B cell (primary cell): Measurements from ENCODE around the gene PCSK2. TPM values are rescaled to one million over a fixed set of nuclear protein-coding genes. Genes with fewer than 3 reads are reported as not detected.

Experiments
- ATAC-seq: fragments of 200-7000 bp; cut with Tn5 transposase; one replicate; pipeline ENCODE4 v1.10.0; 2021; ENCODE audit warnings: low read depth, mild to moderate bottlenecking, moderate number of reproducible peaks, moderate library complexity
- CTCF ChIA-PET: fragments of 350-600 bp; sonication (Branson Sonifier 250); formaldehyde crosslinking; loops from one replicate; lab custom pipeline; 2021; ENCODE audit warnings: antibody characterized with exemption, inconsistent platforms; lab: Charles Lee
- POLR2A ChIA-PET: fragments of 350-600 bp; sonication (Branson Sonifier 250); formaldehyde crosslinking; loops from one replicate; lab custom pipeline; 2021; ENCODE audit warnings: antibody characterized with exemption; lab: Charles Lee
- DNase-seq: peaks from one replicate; pipeline ENCODE4 v3.0.0; 2013
- H2AFZ ChIP-seq: 2 replicates; pipeline ENCODE4 v1.6.1; 2012; ENCODE audit warnings: mild to moderate bottlenecking, low read depth, low read length; ENCODE audit not compliant: insufficient read depth, poor library complexity, severe bottlenecking
- H3K27ac ChIP-seq, 2 donors: 1 replicate in 1 of 2; 2 replicates in 1 of 2; pipeline ENCODE4 v1.5.1; 2012 to 2013; ENCODE audit warnings: low read length in 2 of 2, mild to moderate bottlenecking in 2 of 2, moderate library complexity in 1 of 2
- H3K27me3 ChIP-seq, 4 experiments: fragments of 200-600 bp in 1 of 4; sonication (generic) in 1 of 4; replicated peaks in 1 of 4; 1 replicate in 2 of 4; 2 replicates in 2 of 4; pipeline versions ENCODE4 v1.6.1 to v1.7.0; 2013 to 2016; ENCODE audit warnings: low read length in 3 of 4, mild to moderate bottlenecking in 2 of 4, mixed read lengths in 1 of 4, moderate library complexity in 1 of 4; ENCODE audit not compliant: insufficient read depth in 4 of 4, control insufficient read depth in 3 of 4; ENCODE audit errors: control extremely low read depth in 1 of 4
- H3K36me3 ChIP-seq, 2 experiments: replicated peaks in 1 of 2; 1 replicate in 1 of 2; 2 replicates in 1 of 2; pipeline versions ENCODE4 v1.6.1 to v1.7.1; 2013; ENCODE audit warnings: low read length in 1 of 2; ENCODE audit not compliant: insufficient read depth in 2 of 2, control insufficient read depth in 1 of 2; ENCODE audit errors: control extremely low read depth in 1 of 2, extremely low read depth in 1 of 2
- H3K4me1 ChIP-seq, 2 donors: fragments of 200-600 bp in 1 of 2; sonication (generic) in 1 of 2; 1 replicate in 1 of 2; 2 replicates in 1 of 2; pipeline versions ENCODE4 v1.5.1 to v1.6.1; 2013 to 2017; ENCODE audit warnings: low read length in 2 of 2; ENCODE audit not compliant: control insufficient read depth in 2 of 2, insufficient read depth in 2 of 2
- H3K4me2 ChIP-seq: replicated peaks from 2 replicates; pipeline ENCODE3; 2012; ENCODE audit warnings: mild to moderate bottlenecking, low read depth, low read length; ENCODE audit not compliant: poor library complexity, severe bottlenecking
- H3K4me3 ChIP-seq, 5 experiments: fragments of 200-600 bp in 1 of 5; sonication (generic) in 1 of 5; 1 replicate in 3 of 5; 2 replicates in 2 of 5; pipeline versions ENCODE4 v1.5.1 to v1.7.0; 2011 to 2016; ENCODE audit warnings: low read length in 4 of 5, mild to moderate bottlenecking in 4 of 5, low read depth in 2 of 5, control low read depth in 1 of 5, moderate library complexity in 1 of 5; ENCODE audit not compliant: insufficient read depth in 1 of 5; ENCODE audit errors: control extremely low read depth in 1 of 5, extremely low read depth in 1 of 5
- H3K79me2 ChIP-seq: fragments of 200-600 bp; sonication (generic); one replicate; pipeline ENCODE4 v1.6.0; 2016; ENCODE audit warnings: low read length; ENCODE audit not compliant: control insufficient read depth, insufficient read depth
- H3K9ac ChIP-seq: fragments of 200-600 bp; sonication (generic); 2 replicates; pipeline ENCODE4 v1.6.1; 2017; ENCODE audit warnings: mild to moderate bottlenecking, low read length, moderate library complexity
- H3K9me3 ChIP-seq, 3 donors: one replicate each; pipeline versions ENCODE4 v1.6.1 to v1.7.1; 2013; ENCODE audit warnings: low read length in 2 of 3; ENCODE audit not compliant: control insufficient read depth in 2 of 3, insufficient read depth in 1 of 3; ENCODE audit errors: control extremely low read depth in 1 of 3
- H4K20me1 ChIP-seq: 2 replicates; pipeline ENCODE4 v1.6.0; 2012; ENCODE audit warnings: mild to moderate bottlenecking, low read length; ENCODE audit not compliant: insufficient read depth, control insufficient read depth, poor library complexity, severe bottlenecking
- H3K27ac Mint-ChIP-seq: one replicate; pipeline ENCODE4 v1.8.0; 2021; ENCODE audit warnings: mixed read lengths
- H3K27me3 Mint-ChIP-seq: one replicate; pipeline ENCODE4 v1.8.0; 2021; ENCODE audit warnings: mixed read lengths
- H3K4me1 Mint-ChIP-seq: one replicate; pipeline ENCODE4 v1.8.0; 2021; ENCODE audit warnings: mixed read lengths
- H3K4me3 Mint-ChIP-seq: one replicate; pipeline ENCODE4 v1.8.0; 2021; ENCODE audit warnings: mixed read lengths
- H3K9me3 Mint-ChIP-seq: one replicate; pipeline ENCODE4 v1.8.0; 2022; ENCODE audit warnings: mixed read lengths; ENCODE audit not compliant: insufficient read depth
- EZH2 ChIP-seq: IDR thresholded peaks from 2 replicates; pipeline ENCODE4 v1.6.1; 2012; ENCODE audit warnings: borderline replicate concordance, low read depth, mild to moderate bottlenecking, moderate library complexity, low read length; ENCODE audit not compliant: insufficient read depth, poor library complexity, severe bottlenecking
- WGBS: methylation state at CpG from one replicate; pipeline ENCODE4 v1.1.5; 2013; ENCODE audit warnings: missing lambda C conversion rate; ENCODE audit not compliant: insufficient coverage; 5-methylcytosine and 5-hydroxymethylcytosine counted together
- intact Hi-C: fragments of 100-400 bp; cut with micrococcal nuclease; formaldehyde crosslinking; loops from one replicate; pipeline ENCODE4 v1.10.0; 2022
- polyA plus RNA-seq: library from polyadenylated mRNA; depleted of rRNA; stranded (reverse); fragments of >200 nt; gene quantifications from 2 replicates; pipeline ENCODE4 v1.2.3, GENCODE V29; 2012
- total RNA-seq, 2 donors: library from RNA; stranded (reverse); fragments of 120-200 nt in 1 of 2; gene quantifications; 1 replicate in 1 of 2; 2 replicates in 1 of 2; pipeline versions ENCODE4 v1.2.3 to v1.2.4, GENCODE V29; 2013 to 2022
- TF ChIP-seq, protein P1 (sequence below): fragments of 200-600 bp; IDR thresholded peaks from one replicate; pipeline ENCODE4 v1.8.0; 2022; ENCODE audit warnings: antibody characterized with exemption, mild to moderate bottlenecking

PCSK2 gene
- total and polyA plus RNA-seq, 2 donors (not counting 1 experiment from before 2014, with no cell fraction given) = not detected

DNA sequence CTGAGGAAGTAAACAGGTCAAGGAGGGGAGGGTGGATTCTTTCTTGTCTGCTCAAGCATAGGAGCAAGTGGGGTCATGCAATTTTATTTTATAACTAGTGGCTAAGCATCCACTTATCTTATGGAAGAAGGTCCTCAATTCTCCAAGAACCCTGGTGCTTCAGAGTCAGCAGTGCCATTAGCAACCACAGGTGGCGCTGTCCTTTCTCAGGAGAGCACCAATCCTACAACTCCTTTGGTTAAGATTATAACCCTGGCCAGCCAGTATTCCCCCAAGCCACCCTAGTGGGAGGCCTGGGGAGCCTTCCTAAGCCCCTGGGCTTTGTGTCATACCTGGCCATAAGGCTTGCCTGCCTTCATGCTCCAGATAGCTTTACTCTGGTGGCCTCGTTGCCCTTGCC lies 60.7 kb downstream of the PCSK2 start:
- Mint-ChIP-seq H3K4me3 (no peak overlapping the region), H3K4me1 (no peaks in the 10 kb centered on the region), H3K27me3 (peaks cover 3% of the 10 kb centered on the region), H3K9me3 (no peaks in the 10 kb centered on the region), H3K27ac (no peak overlapping the region)
- no peaks in the 10 kb centered on the region for H3K36me3 ChIP-seq
- H3K27me3 ChIP-seq = peaks cover 0 to 3% (median 0%) of the 10 kb centered on the region in 4 experiments
- H3K9ac ChIP-seq = no peak overlapping the region
- no peak overlapping the region for H3K4me2 ChIP-seq
- ATAC-seq = no peak
- no peaks in the 10 kb centered on the region for H4K20me1 ChIP-seq
- H3K79me2 ChIP-seq = no peaks in the 10 kb centered on the region
- no peak for DNase-seq
- CTCF ChIA-PET = interaction anchor here (1.1 kb wide), 1 partner anchor 9 kb away, joined by 5 read pairs; no protein-coding TSS in a partner anchor
- intact Hi-C loops = no loop called here
- no peak overlapping the region for H3K4me3 ChIP-seq
- no peaks in the 10 kb centered on the region for H3K4me1 ChIP-seq
- H2AFZ ChIP-seq = no peak overlapping the region
- POLR2A ChIA-PET = no interaction called here
- H3K9me3 ChIP-seq = peaks cover 0 to 4% (median 0%) of the 10 kb centered on the region in 3 donors
- no peak overlapping the region for H3K27ac ChIP-seq
- WGBS = 88% methylated on average over 1 of the region's 2 CpGs
- TF ChIP-seq, protein P1, sequence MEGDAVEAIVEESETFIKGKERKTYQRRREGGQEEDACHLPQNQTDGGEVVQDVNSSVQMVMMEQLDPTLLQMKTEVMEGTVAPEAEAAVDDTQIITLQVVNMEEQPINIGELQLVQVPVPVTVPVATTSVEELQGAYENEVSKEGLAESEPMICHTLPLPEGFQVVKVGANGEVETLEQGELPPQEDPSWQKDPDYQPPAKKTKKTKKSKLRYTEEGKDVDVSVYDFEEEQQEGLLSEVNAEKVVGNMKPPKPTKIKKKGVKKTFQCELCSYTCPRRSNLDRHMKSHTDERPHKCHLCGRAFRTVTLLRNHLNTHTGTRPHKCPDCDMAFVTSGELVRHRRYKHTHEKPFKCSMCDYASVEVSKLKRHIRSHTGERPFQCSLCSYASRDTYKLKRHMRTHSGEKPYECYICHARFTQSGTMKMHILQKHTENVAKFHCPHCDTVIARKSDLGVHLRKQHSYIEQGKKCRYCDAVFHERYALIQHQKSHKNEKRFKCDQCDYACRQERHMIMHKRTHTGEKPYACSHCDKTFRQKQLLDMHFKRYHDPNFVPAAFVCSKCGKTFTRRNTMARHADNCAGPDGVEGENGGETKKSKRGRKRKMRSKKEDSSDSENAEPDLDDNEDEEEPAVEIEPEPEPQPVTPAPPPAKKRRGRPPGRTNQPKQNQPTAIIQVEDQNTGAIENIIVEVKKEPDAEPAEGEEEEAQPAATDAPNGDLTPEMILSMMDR = no peak
- no peak for TF ChIP-seq EZH2

DNA sequence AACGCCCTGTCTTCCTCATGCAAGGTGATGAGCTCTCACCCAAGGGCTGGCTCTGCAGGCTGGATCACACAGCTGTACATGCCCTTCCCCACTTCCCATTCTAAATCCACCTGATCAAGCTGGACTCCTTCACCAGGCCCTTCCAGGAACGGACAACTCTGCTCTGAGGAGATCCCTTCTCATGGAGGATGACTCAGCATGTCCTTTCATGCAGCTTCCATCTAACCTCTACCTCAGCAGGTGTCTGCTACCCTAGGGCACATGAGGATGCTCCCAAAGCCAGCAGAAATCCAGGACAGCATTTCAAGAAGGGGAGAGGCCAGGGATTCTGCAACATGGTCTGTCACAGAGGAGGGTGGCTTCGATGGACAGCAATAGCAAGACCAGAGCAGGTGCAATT lies 61.2 kb downstream of the PCSK2 start:
- DNase-seq (no peak), ATAC-seq (no peak)
- ChIA-PET POLR2A (no interaction called here), CTCF (interaction anchor here (1.1 kb wide), 1 partner anchor 9 kb away, joined by 5 read pairs; no protein-coding TSS in a partner anchor)
- no peaks in the 10 kb centered on the region for H3K79me2 ChIP-seq
- no peak overlapping the region for H3K4me3 Mint-ChIP-seq
- no peak overlapping the region for H3K9ac ChIP-seq
- H3K4me1 ChIP-seq = no peaks in the 10 kb centered on the region
- no peak overlapping the region for H3K27ac Mint-ChIP-seq
- no peaks in the 10 kb centered on the region for H3K9me3 Mint-ChIP-seq
- 86% methylated on average over 3 of the region's 3 CpGs for WGBS
- no peak overlapping the region for H3K27ac ChIP-seq
- no peaks in the 10 kb centered on the region for H3K4me1 Mint-ChIP-seq
- H3K36me3 ChIP-seq = no peaks in the 10 kb centered on the region
- H3K9me3 ChIP-seq = peaks cover 0 to 4% (median 0%) of the 10 kb centered on the region in 3 donors
- H3K27me3 Mint-ChIP-seq = peaks cover 3% of the 10 kb centered on the region
- H3K27me3 ChIP-seq = peaks cover 0 to 3% (median 0%) of the 10 kb centered on the region in 4 experiments
- no peak overlapping the region for H2AFZ ChIP-seq
- no peak overlapping the region for H3K4me2 ChIP-seq
- H4K20me1 ChIP-seq = no peaks in the 10 kb centered on the region
- TF ChIP-seq, protein P1 = no peak
- no peak for TF ChIP-seq EZH2
- intact Hi-C loops = no loop called here
- H3K4me3 ChIP-seq = no peak overlapping the region
